ENCODE data around the gene PHLDB2. TPM values are rescaled to one million over a fixed set of nuclear protein-coding genes. Genes with fewer than 3 reads are reported as not detected.

PHLDB2 gene
- total and polyA plus RNA-seq, 2 of the 8 experiments (the other 6 are each of a cell fraction or from before 2014, with no cell fraction given) = 5.8 to 22.6 TPM

GRCh38 chr3:111858642-111859041 is 423 bp upstream of the PHLDB2 start:
- H4K5ac ChIP-seq (ENCODE audit: insufficient read length, low read depth, low read length) = no peak overlapping the region
- no peak overlapping the region for H2BK5ac ChIP-seq (ENCODE audit: low read depth, low read length)
- no peak overlapping the region for H4K8ac ChIP-seq (ENCODE audit: extremely low read depth, insufficient read depth, low read length)
- peak overlapping the region; percentile 69 to 87 (median 76) for H3K4me3 ChIP-seq (ENCODE audit: extremely low read depth in 1 of 4, insufficient read depth in 2 of 4, low read depth in 3 of 4, low read length in 4 of 4)
- peaks cover 3 to 15% (median 9%) of the 10 kb centered on the region in 4 experiments; a peak in 5 of 7 replicates for H3K4me1 ChIP-seq (replicated peaks in 1 of 4; ENCODE audit: control insufficient read depth in 3 of 4, insufficient read depth in 4 of 4, low read length in 3 of 4)
- H2AFZ ChIP-seq (ENCODE audit: low read length) = no peak overlapping the region
- no peak overlapping the region for H2BK12ac ChIP-seq (ENCODE audit: low read depth, low read length)
- peaks cover 2 to 3% of the 10 kb centered on the region in 2 experiments for H4K20me1 ChIP-seq (replicated peaks in 1 of 2; ENCODE audit: control insufficient read depth in 1 of 2, insufficient read depth in 2 of 2, low read length in 2 of 2)
- no peak overlapping the region for H2BK15ac ChIP-seq (ENCODE audit: low read length)
- H3K14ac ChIP-seq (ENCODE audit: insufficient read length) = no peak overlapping the region
- H3K27me3 ChIP-seq (replicated peaks in 1 of 4; ENCODE audit: control insufficient read depth in 3 of 4, extremely low read depth in 1 of 4, insufficient read depth in 3 of 4, low read length in 3 of 4) = peaks cover 0 to 22% (median 14%) of the 10 kb centered on the region in 4 experiments; a peak in 5 of 7 replicates
- H3K36me3 ChIP-seq (ENCODE audit: control insufficient read depth in 2 of 4, insufficient read depth in 4 of 4, low read length in 3 of 4) = no peaks in the 10 kb centered on the region
- H2BK120ac ChIP-seq (replicated peaks; ENCODE audit: low read depth, low read length) = no peak overlapping the region
- DNase-seq (ENCODE audit: low read depth in 1 of 2, low spot score in 2 of 2) (no peak), FAIRE-seq (no peak)
- H4K91ac ChIP-seq (replicated peaks; ENCODE audit: insufficient read length, low read length) = no peak overlapping the region
- WGBS, 2 experiments (ENCODE audit: extremely low coverage in 1 of 2, insufficient coverage in 1 of 2, insufficient read length in 1 of 2, insufficient replicate concordance in 2 of 2, low coverage in 1 of 2, low lambda C conversion rate in 2 of 2, missing lambda C conversion rate in 1 of 2) = 38% methylated on average over 10 of the region's 10 CpGs; no CpG with 5 or more reads in 1 of the 2 experiments
- H3K4ac ChIP-seq (replicated peaks; ENCODE audit: insufficient read length, low read depth, low read length) = no peak overlapping the region
- H3K9me3 ChIP-seq (ENCODE audit: insufficient read depth in 2 of 2, low read depth in 1 of 2, low read length in 1 of 2) = no peaks in the 10 kb centered on the region
- TF ChIP-seq RAD21 (IDR thresholded peaks at IDR 0.05 in 1 of 2, conservative IDR thresholded peaks at IDR 0.05 in 1 of 2; ENCODE audit: low read depth in 2 of 2, low read length in 2 of 2) = no peak
- TF ChIP-seq EGR1 (IDR thresholded peaks at IDR 0.05; ENCODE audit: borderline replicate concordance, low read depth, low read length) = no peak
- TF ChIP-seq NRF1 (IDR thresholded peaks at IDR 0.05; ENCODE audit: low read depth, low read length) = no peak
- TF ChIP-seq TBP (IDR thresholded peaks at IDR 0.05; ENCODE audit: low read depth, low read length) = no peak
- no peak for TF ChIP-seq CEBPB (IDR thresholded peaks at IDR 0.05; ENCODE audit: low read depth, low read length)
- TF ChIP-seq YY1 (IDR thresholded peaks at IDR 0.05; ENCODE audit: low read depth, low read length) = no peak
- no peak for TF ChIP-seq BACH1 (IDR thresholded peaks at IDR 0.05; ENCODE audit: low read length)
- TF ChIP-seq RNF2 (IDR thresholded peaks at IDR 0.05; ENCODE audit: borderline replicate concordance, low read depth, low read length, missing control alignments, poor library complexity, severe bottlenecking) = no peak
- no peak for TF ChIP-seq E2F6 (IDR thresholded peaks at IDR 0.05)
- no peak for TF ChIP-seq KDM4A (IDR thresholded peaks at IDR 0.05; ENCODE audit: low read depth, low read length, severe bottlenecking)
- no peak for TF ChIP-seq RFX5 (IDR thresholded peaks at IDR 0.05; ENCODE audit: borderline replicate concordance, low read depth, low read length)
- no peak overlapping the region for H3K23ac ChIP-seq (ENCODE audit: insufficient read length)
- H3K79me1 ChIP-seq (ENCODE audit: low read depth, low read length) = no peaks in the 10 kb centered on the region
- H2AK5ac ChIP-seq (ENCODE audit: low read depth, low read length) = no peak overlapping the region
- ChIA-PET POLR2A (ENCODE audit: partially characterized antibody) (interaction anchor here (0.7 to 1.1 kb wide), 2 partner anchors 9 to 1374 kb away, joined by 3 to 4 read pairs; no protein-coding TSS in a partner anchor), CTCF (ENCODE audit: partially characterized antibody) (interaction anchor here (1.0 to 3.6 kb wide), 5 partner anchors 11 to 142 kb away, joined by 4 to 47 read pairs (median 5); no protein-coding TSS in a partner anchor)
- H3K27ac ChIP-seq (ENCODE audit: low read depth, low read length) = no peak overlapping the region
- H2BK20ac ChIP-seq (ENCODE audit: low read length) = no peak overlapping the region
- no peak overlapping the region for H3K18ac ChIP-seq (ENCODE audit: extremely low read depth, low read length)
- no peak overlapping the region for H3K9ac ChIP-seq (replicated peaks in 1 of 4; ENCODE audit: extremely low read depth in 1 of 4, low read depth in 3 of 4, low read length in 3 of 4)
- peaks cover 0 to 13% of the 10 kb centered on the region in 2 experiments; a peak in 2 of 4 replicates for H3K79me2 ChIP-seq (ENCODE audit: control insufficient read depth in 1 of 2, insufficient read depth in 2 of 2, low read length in 2 of 2)
- H3K23me2 ChIP-seq (ENCODE audit: low read depth, low read length) = peaks cover 6% of the 10 kb centered on the region; the same call in 1 of the 2 replicates
- peak overlapping the region; percentile 80 to 82 for H3K4me2 ChIP-seq (ENCODE audit: insufficient read depth in 1 of 2, low read depth in 2 of 2, low read length in 2 of 2)
- no peak overlapping the region for H3K56ac ChIP-seq (replicated peaks; ENCODE audit: insufficient read length, low read depth, low read length)

Measured in H1 (cell line).